HEK293 (cell line): ENCODE measurements around the gene ZSWIM2.
A peak's percentile ranks its signal among the peaks of the same experiment; 100 is the strongest.
"Not testable (repeated sequence)": the region's sequence is repeated elsewhere in the genome, so short reads cannot be mapped to it uniquely, and the experiment has no call there.

Experiments used
- CTCF ChIA-PET: fragments of 350-600 bp; formaldehyde crosslinking; extraction: SDS; loops from one replicate; lab custom pipeline; 2021; ENCODE audit warnings: antibody characterized with exemption; lab: Yijun Ruan, JAX
- POLR2A ChIA-PET: fragments of 300-600 bp; formaldehyde crosslinking; extraction: SDS; loops from one replicate; lab custom pipeline; 2020; ENCODE audit warnings: antibody characterized with exemption, inconsistent platforms; lab: Yijun Ruan, JAX
- H3K27ac ChIP-seq: fragments of 200-500 bp; sonication (Bioruptor generic); 2 replicates; pipeline ENCODE4 v1.5.1; 2014; ENCODE audit warnings: low read depth, low read length, control low read depth, inconsistent platforms; ENCODE audit errors: extremely low read depth
- H3K36me3 ChIP-seq, 2 experiments: fragments of 200-500 bp in 1 of 2; sonication (Bioruptor generic) in 1 of 2; 1 replicate in 1 of 2; 2 replicates in 1 of 2; pipeline ENCODE4 v1.5.1; 2014 to 2017; ENCODE audit warnings: inconsistent platforms in 2 of 2, low read length in 2 of 2; ENCODE audit not compliant: control insufficient read depth in 2 of 2, insufficient read depth in 1 of 2
- H3K4me1 ChIP-seq: fragments of 200-500 bp; sonication (Bioruptor generic); 2 replicates; pipeline ENCODE4 v1.5.1; 2014; ENCODE audit warnings: mild to moderate bottlenecking, low read length, inconsistent platforms; ENCODE audit not compliant: control insufficient read depth, insufficient read depth
- H3K4me3 ChIP-seq: 2 replicates; pipeline ENCODE4 v1.5.1; 2011; ENCODE audit warnings: low read depth, mild to moderate bottlenecking, control low read depth, low read length, moderate library complexity
- H3K9me3 ChIP-seq: fragments of 200-500 bp; sonication (Bioruptor generic); 2 replicates; pipeline ENCODE4 v1.5.1; 2014; ENCODE audit warnings: low read depth, low read length, inconsistent platforms; ENCODE audit not compliant: control insufficient read depth, insufficient read depth
- ZBTB21 ChIP-seq: fragments of 450-650 bp; formaldehyde crosslinking; IDR thresholded peaks from 2 replicates; pipeline ENCODE4 v1.5.1; 2017; ENCODE audit warnings: missing biosample characterization, missing genetic modification characterization
- ZNF146 ChIP-seq: fragments of 450-650 bp; formaldehyde crosslinking; IDR thresholded peaks from 2 replicates; pipeline ENCODE4 v1.5.1; 2016; ENCODE audit warnings: missing biosample characterization, missing genetic modification characterization
- ZNF654 ChIP-seq: fragments of 450-650 bp; formaldehyde crosslinking; IDR thresholded peaks from 2 replicates; pipeline ENCODE4 v1.5.1; 2016; ENCODE audit warnings: low read depth, missing biosample characterization, missing genetic modification characterization
- ZNF670 ChIP-seq: fragments of 450-650 bp; formaldehyde crosslinking; IDR thresholded peaks from 2 replicates; pipeline ENCODE4 v1.5.1; 2016; ENCODE audit warnings: missing biosample characterization, missing genetic modification characterization, low read depth
- ZNF677 ChIP-seq: fragments of 450-650 bp; IDR thresholded peaks from 2 replicates; pipeline ENCODE4 v1.5.0; 2018; ENCODE audit warnings: missing biosample characterization, mild to moderate bottlenecking, missing genetic modification characterization, moderate library complexity
- ZNF768 ChIP-seq: fragments of 450-650 bp; formaldehyde crosslinking; IDR thresholded peaks from 2 replicates; pipeline ENCODE4 v1.5.1; 2018; ENCODE audit warnings: missing biosample characterization, mild to moderate bottlenecking, missing genetic modification characterization
- TF ChIP-seq, protein P1 (sequence below): fragments of 450-650 bp; formaldehyde crosslinking; conservative IDR thresholded peaks from 2 replicates; pipeline ENCODE4 v1.5.1; 2016; ENCODE audit warnings: low read depth, missing biosample characterization, missing genetic modification characterization
- TF ChIP-seq, protein P2 (sequence below): fragments of 450-650 bp; formaldehyde crosslinking; conservative IDR thresholded peaks from 2 replicates; pipeline ENCODE4 v1.5.1; 2016; ENCODE audit warnings: low read depth, missing biosample characterization, missing genetic modification characterization

Gene ZSWIM2

DNA sequence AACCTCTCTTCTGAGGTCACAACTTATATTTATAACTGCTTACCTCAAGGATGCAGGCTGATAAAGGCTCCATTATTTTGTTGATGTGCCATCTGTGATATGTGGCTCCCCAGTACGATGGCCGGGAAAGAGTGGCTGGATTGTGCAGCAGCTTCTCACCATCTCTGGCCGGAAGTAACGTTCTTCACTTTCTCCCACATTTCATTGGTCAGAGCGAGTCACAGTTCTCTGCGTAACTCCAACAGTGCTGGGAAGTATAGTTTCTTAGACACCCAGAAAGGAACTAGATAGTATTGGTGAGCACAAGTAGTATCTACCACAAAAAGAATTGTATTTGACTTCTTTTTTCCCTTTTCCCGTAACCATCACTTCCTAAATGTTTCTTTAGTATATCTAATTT is 28.7 kb downstream of the ZSWIM2 start (continued):
- TF ChIP-seq, protein P1, sequence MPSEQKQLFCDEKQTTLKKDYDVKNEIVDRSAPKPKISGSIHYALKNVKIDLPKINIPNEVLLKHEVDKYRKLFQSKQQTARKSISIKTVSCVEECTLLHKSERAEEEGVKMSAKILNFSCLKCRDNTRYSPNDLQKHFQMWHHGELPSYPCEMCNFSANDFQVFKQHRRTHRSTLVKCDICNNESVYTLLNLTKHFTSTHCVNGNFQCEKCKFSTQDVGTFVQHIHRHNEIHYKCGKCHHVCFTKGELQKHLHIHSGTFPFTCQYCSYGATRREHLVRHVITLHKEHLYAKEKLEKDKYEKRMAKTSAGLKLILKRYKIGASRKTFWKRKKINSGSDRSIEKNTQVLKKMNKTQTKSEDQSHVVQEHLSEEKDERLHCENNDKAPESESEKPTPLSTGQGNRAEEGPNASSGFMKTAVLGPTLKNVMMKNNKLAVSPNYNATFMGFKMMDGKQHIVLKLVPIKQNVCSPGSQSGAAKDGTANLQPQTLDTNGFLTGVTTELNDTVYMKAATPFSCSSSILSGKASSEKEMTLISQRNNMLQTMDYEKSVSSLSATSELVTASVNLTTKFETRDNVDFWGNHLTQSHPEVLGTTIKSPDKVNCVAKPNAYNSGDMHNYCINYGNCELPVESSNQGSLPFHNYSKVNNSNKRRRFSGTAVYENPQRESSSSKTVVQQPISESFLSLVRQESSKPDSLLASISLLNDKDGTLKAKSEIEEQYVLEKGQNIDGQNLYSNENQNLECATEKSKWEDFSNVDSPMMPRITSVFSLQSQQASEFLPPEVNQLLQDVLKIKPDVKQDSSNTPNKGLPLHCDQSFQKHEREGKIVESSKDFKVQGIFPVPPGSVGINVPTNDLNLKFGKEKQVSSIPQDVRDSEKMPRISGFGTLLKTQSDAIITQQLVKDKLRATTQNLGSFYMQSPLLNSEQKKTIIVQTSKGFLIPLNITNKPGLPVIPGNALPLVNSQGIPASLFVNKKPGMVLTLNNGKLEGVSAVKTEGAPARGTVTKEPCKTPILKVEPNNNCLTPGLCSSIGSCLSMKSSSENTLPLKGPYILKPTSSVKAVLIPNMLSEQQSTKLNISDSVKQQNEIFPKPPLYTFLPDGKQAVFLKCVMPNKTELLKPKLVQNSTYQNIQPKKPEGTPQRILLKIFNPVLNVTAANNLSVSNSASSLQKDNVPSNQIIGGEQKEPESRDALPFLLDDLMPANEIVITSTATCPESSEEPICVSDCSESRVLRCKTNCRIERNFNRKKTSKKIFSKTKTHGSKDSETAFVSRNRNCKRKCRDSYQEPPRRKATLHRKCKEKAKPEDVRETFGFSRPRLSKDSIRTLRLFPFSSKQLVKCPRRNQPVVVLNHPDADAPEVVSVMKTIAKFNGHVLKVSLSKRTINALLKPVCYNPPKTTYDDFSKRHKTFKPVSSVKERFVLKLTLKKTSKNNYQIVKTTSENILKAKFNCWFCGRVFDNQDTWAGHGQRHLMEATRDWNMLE (tag by site-specific recombination), result no peak
- no peak for TF ChIP-seq ZBTB21 (tag by site-specific recombination)
- TF ChIP-seq, all 188 proteins: peak for 0

DNA sequence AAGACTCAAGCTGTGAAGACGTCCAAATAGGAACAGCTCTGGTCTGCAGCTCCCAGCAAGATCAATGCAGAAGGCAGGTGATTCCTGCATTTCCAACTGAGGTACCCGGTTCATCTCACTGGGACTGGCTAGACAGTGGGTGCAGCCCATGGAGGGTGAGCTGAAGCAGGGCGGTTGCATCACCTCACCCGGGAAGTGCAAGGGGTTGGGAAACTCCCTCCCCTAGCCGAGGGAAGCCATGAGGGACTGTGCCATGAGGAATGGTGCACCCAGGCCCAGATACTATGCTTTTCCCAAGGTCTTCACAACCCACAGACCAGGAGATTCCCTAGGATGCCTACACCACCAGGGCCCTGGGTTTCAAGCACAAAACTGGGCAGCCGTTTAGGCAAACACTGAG is 37.2 kb downstream of the ZSWIM2 start:
- H3K36me3 ChIP-seq, H3K27ac ChIP-seq, H3K4me1 ChIP-seq, H3K4me3 ChIP-seq, POLR2A ChIA-PET, CTCF ChIA-PET, H3K9me3 ChIP-seq: not testable (repeated sequence)

DNA sequence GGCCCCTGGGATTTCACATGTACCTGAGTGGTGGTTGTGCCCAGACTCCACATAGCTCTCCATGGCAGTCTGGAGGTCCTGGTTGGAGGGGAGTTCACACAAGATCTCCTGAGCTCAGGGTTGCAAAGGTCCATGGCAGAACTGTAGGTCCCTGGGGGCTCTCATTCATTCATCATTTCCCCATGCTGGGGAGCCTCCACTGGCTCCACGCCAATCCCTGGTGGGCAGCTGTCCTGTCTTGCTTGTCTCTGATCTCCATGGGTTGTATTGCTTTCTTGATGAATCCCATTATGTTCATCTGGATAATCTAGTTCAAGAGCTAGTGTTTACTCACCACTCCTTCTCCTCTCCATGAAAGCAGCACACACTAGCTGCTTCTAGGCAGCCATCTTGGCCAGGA is 42.4 kb downstream of the ZSWIM2 start:
- CTCF ChIA-PET, result interaction anchor here (0.6 kb wide), 1 partner anchor 448 kb away, joined by 4 read pairs; no protein-coding TSS in a partner anchor

DNA sequence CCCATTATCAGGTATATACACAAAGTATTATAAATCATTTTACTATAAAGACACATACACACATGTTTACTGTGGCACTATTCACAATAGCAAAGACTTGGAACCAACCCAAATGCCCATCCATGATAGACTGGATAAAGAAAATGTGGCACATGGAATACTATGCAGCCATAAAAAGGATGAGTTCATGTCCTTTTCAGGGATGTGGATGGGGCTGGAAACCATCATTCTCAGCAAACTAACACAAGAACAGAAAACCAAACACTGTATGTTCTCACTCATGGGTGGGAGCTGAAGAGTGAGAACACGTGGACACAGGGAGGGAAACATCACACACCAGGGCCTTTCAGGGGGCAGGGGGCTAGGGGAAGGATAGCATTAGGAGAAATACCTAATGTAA is 50.4 kb downstream of the ZSWIM2 start:
- H3K4me3 ChIP-seq, CTCF ChIA-PET, H3K36me3 ChIP-seq, H3K27ac ChIP-seq, POLR2A ChIA-PET, H3K9me3 ChIP-seq, H3K4me1 ChIP-seq: not testable (repeated sequence)
- peak; percentile 69 for TF ChIP-seq ZNF146 (tag by site-specific recombination)

More for the DNA sequence above, 42.4 kb downstream of the ZSWIM2 start:
- POLR2A ChIA-PET, result no interaction called here
- Histone ChIP-seq H3K9me3 (no peaks in the 10 kb centered on the region), H3K4me1 (no peaks in the 10 kb centered on the region), H3K27ac (no peak overlapping the region), H3K36me3 (no peaks in the 10 kb centered on the region), H3K4me3 (no peak overlapping the region)
- TF ChIP-seq ZNF677 (tag by site-specific recombination) (no peak), ZNF670 (tag by site-specific recombination) (no peak)
- TF ChIP-seq, protein P2, sequence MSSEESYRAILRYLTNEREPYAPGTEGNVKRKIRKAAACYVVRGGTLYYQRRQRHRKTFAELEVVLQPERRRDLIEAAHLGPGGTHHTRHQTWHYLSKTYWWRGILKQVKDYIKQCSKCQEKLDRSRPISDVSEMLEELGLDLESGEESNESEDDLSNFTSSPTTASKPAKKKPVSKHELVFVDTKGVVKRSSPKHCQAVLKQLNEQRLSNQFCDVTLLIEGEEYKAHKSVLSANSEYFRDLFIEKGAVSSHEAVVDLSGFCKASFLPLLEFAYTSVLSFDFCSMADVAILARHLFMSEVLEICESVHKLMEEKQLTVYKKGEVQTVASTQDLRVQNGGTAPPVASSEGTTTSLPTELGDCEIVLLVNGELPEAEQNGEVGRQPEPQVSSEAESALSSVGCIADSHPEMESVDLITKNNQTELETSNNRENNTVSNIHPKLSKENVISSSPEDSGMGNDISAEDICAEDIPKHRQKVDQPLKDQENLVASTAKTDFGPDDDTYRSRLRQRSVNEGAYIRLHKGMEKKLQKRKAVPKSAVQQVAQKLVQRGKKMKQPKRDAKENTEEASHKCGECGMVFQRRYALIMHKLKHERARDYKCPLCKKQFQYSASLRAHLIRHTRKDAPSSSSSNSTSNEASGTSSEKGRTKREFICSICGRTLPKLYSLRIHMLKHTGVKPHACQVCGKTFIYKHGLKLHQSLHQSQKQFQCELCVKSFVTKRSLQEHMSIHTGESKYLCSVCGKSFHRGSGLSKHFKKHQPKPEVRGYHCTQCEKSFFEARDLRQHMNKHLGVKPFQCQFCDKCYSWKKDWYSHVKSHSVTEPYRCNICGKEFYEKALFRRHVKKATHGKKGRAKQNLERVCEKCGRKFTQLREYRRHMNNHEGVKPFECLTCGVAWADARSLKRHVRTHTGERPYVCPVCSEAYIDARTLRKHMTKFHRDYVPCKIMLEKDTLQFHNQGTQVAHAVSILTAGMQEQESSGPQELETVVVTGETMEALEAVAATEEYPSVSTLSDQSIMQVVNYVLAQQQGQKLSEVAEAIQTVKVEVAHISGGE (tag by site-specific recombination), result no peak

DNA sequence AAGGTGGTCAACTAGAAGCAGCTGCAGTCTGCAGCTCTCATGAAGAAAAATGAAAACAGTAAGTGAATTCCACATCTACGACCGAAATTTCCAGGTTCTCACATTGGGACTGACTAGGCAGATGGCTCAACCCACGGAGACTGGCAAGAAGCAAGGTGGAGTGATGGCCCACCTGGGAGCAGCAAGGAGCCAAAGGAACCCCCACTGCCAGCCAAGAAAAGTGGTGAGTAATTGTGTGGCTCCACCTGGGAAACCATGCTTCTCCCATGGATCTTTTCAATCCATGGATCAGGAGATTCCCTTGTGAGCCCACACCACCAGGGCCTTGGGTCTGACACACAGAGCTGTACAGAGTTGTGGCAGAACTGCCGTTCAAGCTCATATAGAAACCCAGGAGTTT is 64.0 kb downstream of the ZSWIM2 start:
- no peaks in the 10 kb centered on the region for H3K4me1 ChIP-seq
- ChIA-PET CTCF (interaction anchor here (0.8 to 1.0 kb wide), 2 partner anchors 143 to 406 kb away, joined by 3 to 4 read pairs; no protein-coding TSS in a partner anchor), POLR2A (no interaction called here)
- no peaks in the 10 kb centered on the region for H3K9me3 ChIP-seq
- no peak overlapping the region for H3K27ac ChIP-seq
- H3K4me3 ChIP-seq, result no peak overlapping the region
- H3K36me3 ChIP-seq, result no peaks in the 10 kb centered on the region
- TF ChIP-seq ZNF654 (no peak), ZNF768 (tag by site-specific recombination) (no peak)
